Stimulated activated CD4-positive, alpha-beta T cell treated with anti-CD3 and anti-CD28 coated beads, Interleukin-1b, Interleukin-23, amount 100 ng/mL, for 1 hour (primary cell): ENCODE data around the gene ZBTB45.

Experiments used
- DNase-seq, 2 donors: peaks; one replicate each; pipeline ENCODE4 v3.0.0-alpha.2; 2020; ENCODE audit warnings: low read depth in 2 of 2

The ZBTB45 gene

DNA sequence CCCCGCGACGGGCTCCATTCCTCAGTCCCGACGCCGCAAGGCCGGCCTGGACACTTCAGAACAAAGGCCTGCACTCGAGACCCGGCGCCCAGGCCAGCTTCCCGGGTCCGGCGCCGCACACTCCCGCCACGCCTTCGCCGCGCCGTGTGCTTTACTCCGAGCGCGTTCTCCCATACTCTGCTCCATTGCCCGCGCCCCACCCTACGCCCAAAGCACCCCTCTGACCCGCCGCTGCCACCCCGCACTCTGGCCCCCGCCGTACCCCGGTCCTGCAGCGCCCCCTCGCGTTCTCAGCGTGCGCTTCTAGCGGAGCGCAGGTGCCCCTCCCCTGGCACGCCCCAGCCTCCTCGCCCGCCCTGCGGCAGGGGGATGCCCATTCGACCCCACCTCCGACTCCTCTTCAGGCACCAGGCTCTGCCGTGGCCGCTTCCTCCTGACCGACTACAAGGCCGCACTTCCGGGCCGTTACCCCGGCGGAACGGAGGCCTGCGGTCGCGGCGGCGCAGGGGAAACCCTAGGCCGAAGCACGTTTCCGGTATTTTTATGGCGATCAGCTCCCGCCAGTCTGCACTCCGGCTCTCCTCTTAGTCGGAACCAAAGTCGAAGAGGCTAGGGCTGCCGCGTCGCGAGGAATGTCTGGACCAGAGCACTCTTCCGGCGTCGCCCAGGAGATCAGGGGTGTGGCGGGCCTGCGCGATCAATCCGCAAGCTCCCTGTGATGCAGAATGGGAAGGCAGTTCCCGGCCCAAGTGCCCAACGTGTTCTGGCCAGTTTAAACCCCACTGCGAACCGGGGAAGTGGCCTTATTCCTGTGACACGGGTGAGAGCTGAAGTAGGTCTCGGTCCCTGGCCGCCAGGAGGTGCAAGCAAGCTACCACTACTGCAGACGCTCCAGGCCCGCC, at the start of gene ZBTB45:
ZBTB45 (minus strand) TSS at position 456 of the 902 bp plus-strand sequence. CDS start 2,137 bp downstream, outside the sequence.
- peak; percentile 68 to 81 for DNase-seq

DNA sequence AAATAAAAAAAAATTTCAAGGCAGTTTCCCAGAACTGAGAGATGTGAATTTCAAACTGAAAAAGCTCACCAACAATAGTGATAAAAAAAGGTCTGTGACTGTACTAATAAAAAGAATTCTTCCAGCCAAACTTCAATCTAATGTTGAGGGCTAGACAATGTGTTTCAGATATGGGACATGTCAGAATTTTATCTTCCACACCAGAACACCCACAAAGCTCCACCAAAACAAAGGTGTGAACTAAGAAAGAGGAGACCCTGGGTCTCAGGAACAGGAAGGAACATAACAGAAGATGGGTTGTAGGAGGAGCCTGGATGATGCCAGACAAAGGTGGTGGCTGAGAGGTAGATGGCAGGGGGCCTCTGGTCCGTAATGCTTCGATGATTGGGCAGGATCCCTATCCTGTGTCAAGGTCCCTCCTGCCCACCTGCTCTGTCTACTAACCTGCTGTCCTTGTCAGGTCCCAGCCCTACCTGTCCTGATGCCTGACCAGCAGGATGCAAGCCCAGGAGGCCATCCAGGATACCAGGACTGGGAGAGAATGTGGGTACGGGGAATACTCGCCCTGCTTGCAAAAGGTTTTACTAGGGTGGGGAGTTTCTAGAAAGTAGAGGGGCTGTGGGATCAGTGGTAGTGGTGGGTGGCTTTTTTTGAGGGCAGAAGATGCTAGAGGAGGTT, 49.0 kb upstream of the ZBTB45 start:
- DNase-seq = no peak

DNA sequence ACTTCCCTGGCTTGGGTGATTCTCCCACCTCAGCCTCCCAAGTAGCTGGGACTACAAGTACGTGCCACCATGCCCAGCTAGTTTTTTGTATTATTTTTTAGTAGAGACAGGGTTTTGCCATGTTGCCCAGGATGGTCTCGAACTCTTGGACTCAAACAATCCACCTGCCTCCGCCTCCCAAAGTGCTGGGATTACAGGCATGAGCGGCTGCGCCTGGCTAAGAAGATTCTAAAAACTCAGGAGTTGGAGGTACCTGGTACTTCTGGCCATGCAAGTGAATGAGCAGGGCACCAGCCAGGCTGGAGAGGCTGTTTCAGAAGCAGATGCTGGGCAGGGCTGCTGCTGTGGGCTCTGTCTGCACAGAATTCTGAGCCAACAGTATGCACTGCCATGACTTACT, 47.4 kb upstream of the ZBTB45 start:
- no peak for DNase-seq

DNA sequence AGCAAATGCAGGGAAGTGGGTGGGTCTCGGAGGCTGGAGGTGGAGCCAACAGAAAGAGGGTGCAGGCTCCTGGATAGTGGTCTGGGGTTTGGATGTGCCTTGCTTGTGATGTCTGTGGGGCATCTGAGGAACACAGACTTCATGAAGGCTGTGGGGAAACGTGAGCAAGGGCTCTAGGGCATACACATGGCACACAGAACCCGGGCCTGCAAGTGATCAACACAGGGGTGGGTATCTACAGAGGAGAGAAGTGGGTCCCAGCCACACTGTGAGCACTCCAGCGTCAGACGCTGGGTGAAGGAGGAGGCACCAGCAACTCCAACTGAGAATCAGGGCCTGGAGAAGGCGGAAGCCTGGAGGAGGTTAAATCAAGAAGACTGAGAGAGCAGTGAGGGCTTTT, 44.2 kb upstream of the ZBTB45 start:
- DNase-seq = no peak

DNA sequence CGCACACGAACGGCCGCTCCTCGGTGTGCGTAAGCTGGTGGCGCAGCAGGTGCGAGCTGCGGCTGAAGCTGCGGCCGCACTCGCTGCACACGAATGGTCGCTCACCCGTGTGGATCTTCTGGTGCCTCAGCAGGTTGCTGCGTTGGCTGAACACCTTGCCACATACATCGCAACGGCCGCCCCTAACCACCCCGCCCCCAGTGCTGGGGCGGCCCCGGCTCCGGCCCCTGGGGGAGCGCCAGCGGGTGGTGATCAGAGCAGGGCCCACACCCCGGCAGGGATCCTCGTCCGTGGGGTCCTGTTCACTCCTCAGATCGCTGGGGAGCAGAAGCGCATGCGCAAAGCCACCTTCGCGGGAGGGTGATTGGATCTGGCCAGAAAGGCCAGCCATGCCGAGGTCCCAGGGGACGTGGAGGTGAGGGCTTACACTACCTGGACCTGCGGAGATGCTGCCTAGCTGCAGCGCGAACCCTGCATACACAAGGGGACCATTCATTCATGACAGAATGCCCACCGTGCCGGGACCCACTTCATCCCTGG, 43.5 kb upstream of the ZBTB45 start:
- DNase-seq = no peak

DNA sequence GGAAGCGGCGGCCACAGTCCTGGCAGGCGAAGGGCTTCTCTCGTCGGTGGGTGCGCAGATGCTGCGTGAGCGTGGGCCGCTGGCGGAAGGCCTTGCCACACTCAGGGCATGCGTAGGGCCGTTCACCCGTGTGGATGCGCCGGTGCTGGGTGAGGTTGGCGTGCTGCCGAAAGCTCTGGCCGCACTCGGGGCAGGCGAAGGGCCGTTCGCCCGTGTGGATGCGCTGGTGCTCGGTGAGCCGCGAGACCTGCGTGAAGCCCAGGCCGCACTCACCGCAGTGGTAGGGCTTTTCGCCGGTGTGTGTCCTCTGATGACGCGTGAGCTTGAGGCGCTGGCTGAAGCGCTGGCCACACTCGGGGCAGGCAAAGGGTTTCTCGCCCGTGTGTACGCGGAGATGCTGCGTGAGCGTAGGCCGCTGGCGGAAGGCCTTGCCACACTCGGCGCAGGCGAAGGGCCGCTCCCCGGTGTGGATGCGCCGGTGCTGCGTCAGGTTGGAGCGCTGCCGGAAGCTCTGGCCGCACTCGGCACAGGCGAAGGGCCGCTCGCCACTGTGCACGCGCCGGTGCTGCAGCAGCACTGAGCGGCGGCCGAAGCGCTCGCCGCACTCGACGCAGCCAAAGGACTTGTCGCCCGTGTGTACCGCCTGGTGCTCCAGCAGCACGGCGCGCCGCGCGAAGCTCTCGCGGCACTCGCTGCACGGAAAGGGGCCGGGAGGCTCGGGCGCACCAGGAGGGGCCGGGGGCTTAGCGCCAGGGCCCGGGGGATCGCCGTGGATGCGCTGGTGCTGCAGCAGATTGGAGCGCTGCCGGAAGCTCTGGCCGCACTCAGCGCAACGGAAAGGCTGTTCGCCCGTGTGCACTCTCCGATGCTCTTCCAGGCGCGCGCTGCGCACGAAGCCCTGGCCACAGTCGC, 42.8 kb upstream of the ZBTB45 start:
- DNase-seq = no peak

DNA sequence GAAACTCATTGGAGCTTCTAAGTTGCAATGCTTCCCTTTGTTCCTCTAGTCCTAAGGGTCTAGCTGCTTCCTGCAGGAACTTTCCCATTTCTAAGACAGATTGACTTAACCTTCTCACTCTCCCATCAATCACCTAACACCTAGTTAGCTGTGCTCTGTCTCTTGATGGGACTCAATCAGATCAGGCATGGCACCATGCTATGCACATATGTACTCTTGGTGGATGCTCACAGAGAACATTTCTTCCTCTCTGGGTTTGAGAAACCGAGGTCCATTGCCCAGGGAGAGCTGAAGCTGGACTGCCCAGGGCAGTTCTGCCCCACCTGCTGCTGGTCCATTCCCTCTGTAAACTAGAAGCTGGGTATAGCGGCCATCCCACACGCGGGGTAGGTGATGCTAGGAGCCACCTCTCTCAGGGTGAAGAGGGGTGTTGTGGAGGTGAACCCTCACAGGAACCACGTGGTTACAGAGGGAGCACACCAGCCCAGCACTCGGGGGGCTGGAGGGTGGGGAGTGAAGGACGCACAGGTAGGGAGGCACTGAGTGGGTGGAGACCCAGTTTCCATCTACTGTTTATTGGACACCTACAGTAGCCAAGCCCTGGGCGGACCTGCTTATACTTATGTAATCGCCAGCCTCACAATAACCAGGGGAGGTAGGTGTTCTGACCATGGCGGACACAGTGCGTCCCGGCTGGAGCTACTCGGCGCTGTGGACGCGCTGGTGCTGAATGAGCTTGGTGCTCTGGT, 41.9 kb upstream of the ZBTB45 start:
- DNase-seq = no peak

DNA sequence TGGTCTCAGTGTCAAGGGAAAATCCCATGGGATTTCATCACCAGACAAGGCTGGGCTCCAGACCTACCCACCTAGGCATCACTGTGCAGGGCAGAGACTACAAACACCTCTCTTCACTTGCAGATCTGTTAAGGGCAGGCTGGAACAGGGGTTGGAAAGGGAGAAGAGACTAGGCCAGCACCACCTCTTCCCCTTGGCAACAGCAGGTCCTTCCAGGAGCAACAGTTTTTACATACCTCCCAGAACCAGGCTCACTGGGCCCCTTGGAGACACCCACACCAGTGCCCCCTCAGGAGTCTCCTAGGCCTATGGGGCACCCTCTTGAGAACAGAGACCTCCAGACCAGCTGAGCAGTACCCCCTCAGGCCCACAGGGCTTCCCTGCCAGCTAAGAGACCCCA, 41.3 kb upstream of the ZBTB45 start:
- no peak for DNase-seq

DNA sequence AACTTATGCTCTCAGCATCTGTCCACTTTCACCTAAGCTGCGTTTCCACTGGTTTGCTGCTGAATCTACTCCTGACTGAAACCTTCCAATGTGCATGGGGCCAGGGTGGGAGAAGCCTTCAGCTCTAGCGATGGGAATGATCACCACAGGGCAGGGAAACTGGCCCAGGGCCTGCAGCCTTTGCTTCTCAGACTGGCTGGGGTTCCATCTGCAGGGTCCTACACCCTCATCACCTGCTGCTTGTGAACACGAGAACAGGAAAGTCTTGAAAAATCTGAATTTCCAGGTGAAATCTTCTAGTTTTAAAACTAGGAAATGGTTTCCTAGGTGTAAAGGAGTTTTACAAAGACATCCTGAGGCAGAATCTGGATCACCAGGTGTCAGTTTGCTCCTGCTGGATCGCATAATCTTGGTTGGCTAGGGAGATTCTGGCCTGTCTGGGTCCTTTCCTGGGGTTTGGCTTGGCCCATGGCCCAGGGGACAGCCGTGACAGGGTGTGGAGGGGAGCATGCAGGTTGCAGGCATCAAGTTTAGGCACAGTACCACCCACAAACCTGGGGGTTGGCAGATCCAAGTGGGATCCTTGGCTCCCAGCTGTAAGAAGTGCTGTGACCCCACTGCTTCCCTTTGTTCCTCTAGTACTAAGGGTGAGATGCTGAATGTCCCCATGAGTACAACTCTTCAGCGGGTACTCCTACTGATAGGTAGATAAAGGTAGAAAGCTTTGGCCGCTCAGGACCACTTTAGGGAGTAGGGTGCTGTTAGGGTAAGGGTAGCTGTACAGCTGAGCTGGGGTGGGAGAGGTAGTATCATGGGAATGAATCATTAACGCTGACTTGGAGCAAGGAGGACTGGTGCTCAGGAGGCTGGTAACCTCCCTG, 40.6 kb upstream of the ZBTB45 start:
- DNase-seq = no peak

DNA sequence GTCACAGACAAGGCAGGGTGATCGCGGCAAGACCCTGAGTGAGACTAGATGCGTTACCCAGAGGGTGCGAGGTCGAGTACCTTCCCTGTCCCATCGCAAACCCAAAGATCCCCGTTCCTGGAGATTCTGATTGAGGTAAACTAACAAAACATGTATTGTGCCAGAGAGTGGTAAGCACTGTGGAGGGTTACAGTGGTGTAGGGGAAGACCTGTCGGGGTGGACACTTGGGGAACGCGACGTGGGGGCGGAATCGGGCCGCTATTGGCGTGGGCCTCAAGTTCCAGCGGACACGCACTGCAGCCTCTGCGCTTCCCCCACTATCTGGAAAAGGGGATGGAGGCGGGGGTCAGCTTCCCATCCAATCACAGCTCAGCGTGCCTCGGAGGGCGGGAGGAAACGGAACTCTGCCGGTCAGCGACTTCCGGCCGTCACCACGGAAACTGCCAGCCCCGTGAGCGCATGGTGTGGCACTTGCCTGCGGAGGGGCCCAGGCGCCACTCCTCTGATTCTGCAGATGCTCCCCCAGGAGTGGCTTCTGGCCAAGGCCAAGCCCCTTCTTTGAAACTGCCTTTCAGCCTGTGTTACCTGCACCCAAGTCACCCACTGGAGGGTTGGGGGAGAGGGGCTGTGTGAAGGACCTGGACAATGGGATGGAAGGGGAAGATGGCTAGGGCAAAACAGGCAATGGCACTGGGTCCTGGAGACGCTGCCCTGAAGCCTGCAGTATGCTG, 39.8 kb upstream of the ZBTB45 start:
- DNase-seq = no peak

DNA sequence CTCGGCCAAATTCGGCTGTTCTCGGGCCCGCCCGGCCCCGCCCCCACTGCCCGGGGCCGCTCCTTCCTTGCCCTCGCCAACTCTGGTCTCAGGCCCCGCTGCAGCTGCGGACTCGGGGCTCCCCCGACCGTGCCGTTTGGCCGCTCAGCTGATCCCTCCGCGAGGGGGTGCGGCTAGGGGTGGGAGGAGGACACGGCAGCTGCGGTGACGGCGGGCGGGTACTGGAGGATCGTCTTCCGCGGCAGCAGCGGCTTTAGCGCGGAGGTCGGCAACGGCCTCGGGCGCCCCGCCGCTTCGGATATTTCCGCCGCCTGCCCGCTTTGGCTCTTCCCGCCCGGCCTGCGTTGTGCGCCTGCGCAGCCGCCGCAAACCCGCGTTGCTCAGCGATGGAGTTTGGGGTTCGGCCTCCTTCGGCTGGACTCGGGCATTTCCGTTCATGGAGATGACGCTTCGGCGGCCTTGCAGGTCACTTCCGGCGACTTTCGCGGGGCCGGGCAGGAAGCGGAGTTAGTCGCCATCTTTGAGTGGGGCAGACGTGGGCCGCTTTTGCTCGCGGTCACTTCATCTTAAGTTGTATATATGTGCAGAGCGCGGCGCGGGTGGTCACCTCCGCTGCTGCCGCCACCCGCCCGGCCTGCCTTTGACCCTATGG, 39.1 kb upstream of the ZBTB45 start:
- DNase-seq = peak; percentile 98 to 99

DNA sequence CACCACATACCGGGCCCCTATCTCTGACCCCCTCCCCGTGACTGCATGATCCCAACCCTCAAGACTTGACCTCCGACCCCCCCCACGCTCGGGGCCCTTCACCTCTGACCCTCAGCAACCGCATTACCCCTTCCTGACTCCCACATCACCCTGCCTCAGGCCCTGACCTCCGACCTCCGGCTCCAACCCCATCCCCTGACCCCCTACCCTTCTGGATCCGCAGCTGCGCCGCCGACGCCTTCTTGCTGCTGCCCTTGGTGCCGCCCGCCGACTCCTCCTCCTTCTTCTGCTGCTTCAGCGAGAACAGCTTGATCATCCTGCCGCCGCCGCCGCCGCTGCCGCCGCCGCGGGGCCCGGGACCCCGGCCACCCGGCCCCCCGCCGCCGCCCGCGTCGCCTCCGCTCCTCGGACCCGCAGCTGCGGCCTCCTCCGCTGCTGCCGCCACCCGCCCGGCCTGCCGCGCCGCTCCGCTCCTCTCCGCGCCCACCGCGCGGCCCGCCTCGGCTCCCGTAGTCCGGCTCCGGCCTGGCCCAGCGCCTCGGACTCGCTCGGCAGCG, 38.5 kb upstream of the ZBTB45 start, which contains the start of gene UBE2M:
UBE2M (minus strand) TSS at position 546 of the 557 bp plus-strand sequence; CDS start at position 316, 230 bp downstream.
- DNase-seq = no peak

DNA sequence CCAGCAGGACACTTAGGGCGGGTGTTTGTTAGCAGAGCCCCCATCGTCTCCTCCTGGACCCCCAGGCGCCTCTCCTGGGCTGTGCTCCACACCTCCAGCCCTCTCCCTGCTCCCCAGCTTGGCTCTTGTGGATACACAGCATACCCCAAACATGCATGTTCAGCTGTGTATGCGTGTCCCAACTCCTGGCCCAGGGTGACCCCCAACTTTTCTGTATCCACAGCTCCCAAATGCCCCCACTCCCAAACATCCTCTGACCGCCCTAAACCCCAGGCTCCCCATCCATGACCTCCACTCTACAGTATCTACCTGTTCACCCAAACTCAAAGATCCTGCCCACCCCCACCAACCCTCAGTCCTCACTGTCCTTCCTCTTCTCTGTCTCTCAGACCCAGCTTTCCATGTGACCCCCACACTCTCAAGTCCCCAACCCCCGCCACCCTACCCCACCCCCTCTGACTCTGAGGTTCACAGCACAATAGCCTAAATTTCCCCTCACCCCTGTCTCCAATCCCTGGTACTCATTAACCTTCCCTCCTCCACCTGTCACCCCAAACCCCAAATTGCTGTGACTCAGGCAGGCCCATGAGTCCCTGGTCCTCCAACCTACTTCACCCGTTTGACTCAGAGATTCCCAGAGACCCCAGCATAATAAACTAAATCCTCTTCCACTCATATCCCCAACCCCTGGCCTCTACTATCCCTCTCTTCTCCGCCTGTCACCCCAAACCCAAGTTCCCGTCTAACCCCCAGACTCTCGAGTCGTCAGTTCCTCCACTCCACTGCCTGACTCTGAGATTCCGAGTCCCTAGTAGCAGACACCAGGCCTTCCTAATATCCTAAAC, 37.8 kb upstream of the ZBTB45 start:
- no peak for DNase-seq

DNA sequence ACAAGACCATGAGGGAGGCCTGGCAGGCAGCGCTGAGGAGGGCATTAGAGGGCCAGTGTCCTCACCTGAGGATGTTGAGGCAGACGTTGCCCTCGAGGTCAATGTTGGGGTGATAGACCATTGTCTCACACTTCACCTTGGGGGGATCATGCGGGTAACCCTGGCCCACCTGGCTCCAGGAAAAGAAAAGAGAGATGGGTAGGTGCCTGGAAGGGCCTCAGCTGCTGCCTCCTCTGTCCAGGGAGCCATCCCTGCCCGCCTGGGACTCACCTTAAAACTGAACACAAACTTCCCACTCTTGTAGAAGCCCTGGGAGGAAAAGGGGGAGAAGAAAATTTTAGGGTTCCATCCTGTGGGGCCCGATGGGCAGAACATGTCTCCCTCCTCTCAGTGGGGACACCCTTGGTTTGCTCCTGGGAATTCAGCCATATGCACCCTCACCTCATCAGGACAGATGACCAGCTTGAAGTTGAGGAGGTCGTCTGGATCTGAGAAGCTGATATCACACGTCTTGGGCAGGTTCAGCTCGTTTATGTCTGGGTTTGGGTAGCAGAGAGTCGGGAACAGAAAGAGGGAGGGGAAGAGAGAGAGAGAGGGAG, 37.1 kb upstream of the ZBTB45 start:
- DNase-seq = no peak

DNA sequence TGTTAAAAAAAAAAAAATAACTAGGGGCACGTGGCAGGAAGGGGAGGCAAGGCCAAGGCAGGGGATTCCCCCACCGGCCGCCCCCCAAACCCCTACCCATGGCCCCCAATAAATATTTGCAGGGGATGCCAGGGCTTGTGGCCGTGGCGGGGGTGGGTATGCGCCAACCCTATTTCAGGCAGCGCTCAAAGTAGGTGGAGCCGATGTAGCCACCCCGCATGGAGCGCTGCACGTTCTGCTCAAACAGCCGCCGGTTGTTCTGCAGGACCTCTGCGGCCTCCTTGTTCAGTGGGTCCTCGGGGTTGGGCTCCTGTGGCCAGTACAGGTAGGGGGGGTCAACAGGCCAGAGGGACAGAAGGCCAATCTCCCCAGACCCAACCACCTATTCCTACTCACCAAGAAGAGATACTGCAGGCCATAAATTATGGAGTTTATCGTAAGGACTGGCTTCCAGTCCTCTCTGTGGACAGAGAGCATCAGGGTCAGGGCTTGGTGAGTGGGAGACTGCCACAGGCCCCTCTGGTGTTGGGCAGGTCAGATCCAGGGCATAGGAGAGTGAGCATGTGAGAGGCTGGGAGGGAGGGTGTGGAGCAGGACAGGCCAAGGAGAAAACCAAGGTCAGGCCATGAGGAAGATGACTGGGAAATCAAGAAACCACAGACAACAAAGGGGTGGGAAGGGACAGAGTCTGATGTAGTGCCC, 36.5 kb upstream of the ZBTB45 start:
- no peak for DNase-seq

DNA sequence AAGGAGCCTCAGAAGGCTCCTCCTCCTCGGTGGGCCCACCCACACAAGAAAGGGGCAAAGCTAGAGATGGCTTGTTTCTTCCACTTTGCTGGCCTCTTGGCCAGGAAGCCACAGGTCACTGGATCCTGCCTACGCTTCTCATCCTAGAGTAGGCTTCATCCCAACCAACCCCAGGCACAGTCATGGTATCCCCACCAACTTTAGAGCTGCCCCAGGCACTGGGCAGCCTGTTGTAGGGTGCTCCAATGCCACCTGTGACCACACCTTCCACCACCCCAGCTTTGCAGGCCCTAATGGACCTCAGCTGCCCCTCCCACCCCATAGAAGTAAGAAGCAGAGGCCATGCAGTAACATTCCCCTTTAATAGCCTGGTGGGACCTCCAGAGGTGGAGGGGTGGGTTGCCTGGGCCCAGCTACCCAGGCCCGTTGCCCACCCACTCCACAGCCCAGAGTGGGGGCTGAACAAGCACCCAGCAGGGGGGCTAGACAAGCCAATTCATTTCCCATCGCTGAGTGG, 35.8 kb upstream of the ZBTB45 start:
- no peak for DNase-seq
